A549 (cell line): ENCODE data around the gene SNX30.

Experiments used
- BCL3 ChIP-seq: fragments of >200 bp; sonication (Bioruptor Twin); formaldehyde crosslinking; IDR thresholded peaks from 3 replicates; pipeline ENCODE4 v1.6.1; 2016
- CTCF ChIP-seq: fragments of >200 bp; sonication (Bioruptor Twin); formaldehyde crosslinking; IDR thresholded peaks from 3 replicates; pipeline ENCODE4 v1.5.1; 2016
- HMGXB4 ChIP-seq: fragments of 250-450 bp; sonication (Bioruptor Pico); IDR thresholded peaks from 2 replicates; pipeline ENCODE4 v1.5.0; 2021; ENCODE audit warnings: mild to moderate bottlenecking, moderate library complexity, borderline replicate concordance
- RAD21 ChIP-seq, 2 experiments: fragments of >200 bp in 1 of 2; sonication (Bioruptor Twin) in 1 of 2; formaldehyde crosslinking in 1 of 2; IDR thresholded peaks in 1 of 2; conservative IDR thresholded peaks in 1 of 2; 2 replicates in 1 of 2; 3 replicates in 1 of 2; pipeline ENCODE4 v1.6.1; 2012 to 2018; ENCODE audit warnings: inconsistent platforms in 1 of 2
- RARB ChIP-seq: fragments of 250-450 bp; sonication (Bioruptor Pico); IDR thresholded peaks from 2 replicates; pipeline ENCODE4 v1.8.0; 2021; ENCODE audit warnings: mild to moderate bottlenecking, moderate library complexity
- RCOR1 ChIP-seq: fragments of 150-350 bp; IDR thresholded peaks from 2 replicates; pipeline ENCODE4 v1.6.1; 2014; ENCODE audit warnings: antibody characterized with exemption, low read length, low read depth

- TF ChIP-seq CTCF, result peak; percentile 62
- no peak for TF ChIP-seq RCOR1
- no peak for TF ChIP-seq RARB (CRISPR knock-in tag)
- TF ChIP-seq RAD21 (conservative IDR thresholded peaks at IDR 0.05 in 1 of 2, IDR thresholded peaks at IDR 0.05 in 1 of 2), result peak; percentile 60 to 75
- no peak for TF ChIP-seq HMGXB4 (CRISPR knock-in tag)
- TF ChIP-seq BCL3, result no peak
Measured at GRCh38 chr9:112819635-112820496, 69.3 kb downstream of the SNX30 start.
